HTR-8/SVneo (cell line): ENCODE measurements around the gene CCL22.

Experiments
- DNase-seq: peaks from one replicate; pipeline ENCODE4 v3.0.0; 2011; ENCODE audit warnings: low spot score, mixed read lengths; ENCODE audit not compliant: insufficient read length
- FAIRE-seq: peaks from 2 replicates; lab custom pipeline; 2011; peaks lifted over from hg19 to GRCh38; lab: Jason Lieb, UNC

The CCL22 gene

DNA sequence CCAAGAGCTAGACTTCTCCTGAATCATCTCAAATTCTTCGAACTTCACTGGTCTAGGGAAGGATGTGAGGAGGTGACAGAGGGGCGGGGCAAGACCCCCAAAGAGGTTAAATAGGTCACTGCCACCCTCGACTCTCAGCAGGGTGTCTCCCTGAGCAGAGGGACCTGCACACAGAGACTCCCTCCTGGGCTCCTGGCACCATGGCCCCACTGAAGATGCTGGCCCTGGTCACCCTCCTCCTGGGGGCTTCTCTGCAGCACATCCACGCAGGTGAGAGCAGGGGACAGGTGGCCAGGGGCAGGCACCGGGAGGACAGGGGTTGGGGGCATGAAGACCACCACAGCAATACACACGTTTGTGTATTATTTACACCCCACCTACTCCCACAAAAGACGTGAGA is 55.1 kb downstream of the CCL22 start:
- DNase-seq (no peak), FAIRE-seq (no peak)
